H1 (cell line): ENCODE results near the gene GLRX3. TPM values are rescaled to one million over a fixed set of nuclear protein-coding genes. Genes with fewer than 3 reads are reported as not detected.

Experiments used
- CTCF ChIA-PET: fragments of 300-600 bp; sonication (Branson Sonifier 250); formaldehyde crosslinking; loops from one replicate; lab custom pipeline; 2021; ENCODE audit not compliant: partially characterized antibody; lab: Charles Lee
- POLR2A ChIA-PET: fragments of 300-600 bp; sonication (Branson Sonifier 250); formaldehyde crosslinking; loops from one replicate; lab custom pipeline; 2021; ENCODE audit warnings: inconsistent platforms; ENCODE audit not compliant: partially characterized antibody; lab: Charles Lee
- DNase-seq, 2 experiments: peaks; one replicate each; pipeline versions ENCODE4 v3.0.0 to v3.0.0-alpha.2; 2010 to 2022; ENCODE audit warnings: low spot score in 2 of 2, low read depth in 1 of 2, mixed read lengths in 1 of 2
- FAIRE-seq: peaks from 2 replicates; lab custom pipeline; 2011; peaks lifted over from hg19 to GRCh38; lab: Jason Lieb, UNC
- H2AFZ ChIP-seq: 2 replicates; pipeline ENCODE4 v1.8.1; 2012; ENCODE audit warnings: low read length, inconsistent platforms
- H2AK5ac ChIP-seq: 2 replicates; pipeline ENCODE4 v1.6.1; 2013; ENCODE audit warnings: low read depth, low read length
- H2BK120ac ChIP-seq: replicated peaks from 2 replicates; pipeline ENCODE3; 2013; ENCODE audit warnings: low read depth, low read length, inconsistent platforms
- H2BK12ac ChIP-seq: 2 replicates; pipeline ENCODE4 v1.6.1; 2013; ENCODE audit warnings: low read depth, low read length
- H2BK15ac ChIP-seq: 2 replicates; pipeline ENCODE4 v1.6.1; 2013; ENCODE audit warnings: low read length
- H2BK20ac ChIP-seq: 2 replicates; pipeline ENCODE4 v1.6.1; 2013; ENCODE audit warnings: low read length
- H2BK5ac ChIP-seq: 2 replicates; pipeline ENCODE4 v1.6.1; 2013; ENCODE audit warnings: low read depth, low read length
- H3K14ac ChIP-seq: 2 replicates; pipeline ENCODE4 v1.6.1; 2013; ENCODE audit warnings: inconsistent platforms; ENCODE audit not compliant: insufficient read length
- H3K18ac ChIP-seq: 2 replicates; pipeline ENCODE4 v1.6.1; 2013; ENCODE audit warnings: low read length; ENCODE audit errors: extremely low read depth
- H3K23ac ChIP-seq: 2 replicates; pipeline ENCODE4 v1.6.1; 2013; ENCODE audit warnings: inconsistent platforms; ENCODE audit not compliant: insufficient read length
- H3K23me2 ChIP-seq: 2 replicates; pipeline ENCODE4 v1.6.1; 2013; ENCODE audit warnings: low read depth, low read length
- H3K27ac ChIP-seq: 2 replicates; pipeline ENCODE4 v1.6.1; 2011; ENCODE audit warnings: low read depth, low read length, inconsistent platforms
- H3K27me3 ChIP-seq, 4 experiments: replicated peaks in 1 of 4; 1 replicate in 1 of 4; 2 replicates in 3 of 4; pipeline versions ENCODE4 v1.6.1 to v1.8.1; 2011 to 2013; ENCODE audit warnings: low read length in 3 of 4, mild to moderate bottlenecking in 3 of 4, inconsistent platforms in 2 of 4, mixed read lengths in 2 of 4, moderate library complexity in 1 of 4; ENCODE audit not compliant: control insufficient read depth in 3 of 4, insufficient read depth in 3 of 4; ENCODE audit errors: extremely low read depth in 1 of 4
- H3K36me3 ChIP-seq, 4 experiments: 2 replicates each; pipeline versions ENCODE4 v1.6.1 to v1.8.1; 2011 to 2013; ENCODE audit warnings: mild to moderate bottlenecking in 4 of 4, low read length in 3 of 4, moderate library complexity in 2 of 4, control low read depth in 1 of 4, inconsistent platforms in 1 of 4; ENCODE audit not compliant: insufficient read depth in 4 of 4, control insufficient read depth in 2 of 4
- H3K4ac ChIP-seq: replicated peaks from 2 replicates; pipeline ENCODE3; 2013; ENCODE audit warnings: low read length, low read depth, mixed read lengths, inconsistent platforms; ENCODE audit not compliant: insufficient read length
- H3K4me1 ChIP-seq, 4 experiments: replicated peaks in 1 of 4; 1 replicate in 1 of 4; 2 replicates in 3 of 4; pipeline versions ENCODE4 v1.6.1 to v1.8.1; 2011 to 2013; ENCODE audit warnings: low read length in 3 of 4, inconsistent platforms in 2 of 4, mixed read lengths in 1 of 4; ENCODE audit not compliant: insufficient read depth in 4 of 4, control insufficient read depth in 3 of 4
- H3K4me2 ChIP-seq, 2 experiments: 2 replicates each; pipeline versions ENCODE4 v1.6.1 to v1.8.1; 2011 to 2013; ENCODE audit warnings: low read depth in 2 of 2, low read length in 2 of 2, control low read depth in 1 of 2, inconsistent platforms in 1 of 2, mild to moderate bottlenecking in 1 of 2; ENCODE audit not compliant: insufficient read depth in 1 of 2
- H3K4me3 ChIP-seq, 4 experiments: fragments of 200-600, 300-600 bp in 1 of 4; sonication (generic), shearing (Covaris generic), sonication (Bioruptor Twin) in 1 of 4; 2 replicates each; pipeline versions ENCODE4 v1.5.1 to v1.8.1; 2011 to 2016; ENCODE audit warnings: low read length in 4 of 4, low read depth in 3 of 4, control low read depth in 2 of 4, inconsistent platforms in 2 of 4, mild to moderate bottlenecking in 2 of 4, mixed read lengths in 1 of 4, moderate library complexity in 1 of 4; ENCODE audit not compliant: insufficient read depth in 2 of 4; ENCODE audit errors: extremely low read depth in 1 of 4
- H3K56ac ChIP-seq: replicated peaks from 2 replicates; pipeline ENCODE3; 2013; ENCODE audit warnings: low read depth, mild to moderate bottlenecking, mixed read lengths, low read length, inconsistent platforms; ENCODE audit not compliant: insufficient read length
- H3K79me1 ChIP-seq: 2 replicates; pipeline ENCODE4 v1.6.1; 2013; ENCODE audit warnings: low read depth, low read length, control low read depth
- H3K79me2 ChIP-seq, 2 experiments: 2 replicates each; pipeline versions ENCODE4 v1.6.1 to v1.8.1; 2012 to 2013; ENCODE audit warnings: low read length in 2 of 2, mild to moderate bottlenecking in 2 of 2, inconsistent platforms in 1 of 2; ENCODE audit not compliant: insufficient read depth in 2 of 2, control insufficient read depth in 1 of 2
- H3K9ac ChIP-seq, 4 experiments: replicated peaks in 1 of 4; 1 replicate in 1 of 4; 2 replicates in 3 of 4; pipeline versions ENCODE4 v1.6.1 to v1.8.1; 2011 to 2013; ENCODE audit warnings: low read depth in 3 of 4, low read length in 3 of 4, control low read depth in 2 of 4, mild to moderate bottlenecking in 2 of 4, moderate library complexity in 2 of 4, inconsistent platforms in 1 of 4; ENCODE audit errors: extremely low read depth in 1 of 4
- H3K9me3 ChIP-seq, 2 experiments: 2 replicates each; pipeline versions ENCODE4 v1.6.1 to v1.8.1; 2012 to 2013; ENCODE audit warnings: mild to moderate bottlenecking in 2 of 2, moderate library complexity in 2 of 2, control low read depth in 1 of 2, inconsistent platforms in 1 of 2, low read depth in 1 of 2, low read length in 1 of 2, mixed read lengths in 1 of 2; ENCODE audit not compliant: insufficient read depth in 2 of 2
- H4K20me1 ChIP-seq, 2 experiments: replicated peaks in 1 of 2; 2 replicates each; pipeline versions ENCODE3 to v1.8.1; 2011 to 2013; ENCODE audit warnings: inconsistent platforms in 2 of 2, low read length in 2 of 2, mild to moderate bottlenecking in 1 of 2; ENCODE audit not compliant: insufficient read depth in 2 of 2, control insufficient read depth in 1 of 2
- H4K5ac ChIP-seq: 2 replicates; pipeline ENCODE4 v1.6.1; 2013; ENCODE audit warnings: low read length, low read depth, mixed read lengths, inconsistent platforms; ENCODE audit not compliant: insufficient read length
- H4K8ac ChIP-seq: 2 replicates; pipeline ENCODE4 v1.8.0; 2013; ENCODE audit warnings: mild to moderate bottlenecking, moderate library complexity, low read length, inconsistent platforms; ENCODE audit not compliant: insufficient read depth; ENCODE audit errors: extremely low read depth
- H4K91ac ChIP-seq: replicated peaks from 2 replicates; pipeline ENCODE3; 2013; ENCODE audit warnings: low read length, mixed read lengths, inconsistent platforms; ENCODE audit not compliant: insufficient read length
- CHD1 ChIP-seq: IDR thresholded peaks from 2 replicates; pipeline ENCODE4 v1.6.1; 2012; ENCODE audit warnings: low read depth, low read length, improper control_type of control experiment
- CREB1 ChIP-seq: IDR thresholded peaks from 2 replicates; pipeline ENCODE4 v1.6.1; 2012; ENCODE audit warnings: inconsistent platforms
- GTF2F1 ChIP-seq: IDR thresholded peaks from 2 replicates; pipeline ENCODE4 v1.6.1; 2012; ENCODE audit warnings: low read depth, low read length, improper control_type of control experiment, borderline replicate concordance
- JUND ChIP-seq: IDR thresholded peaks from 2 replicates; pipeline ENCODE4 v1.6.1; 2011; ENCODE audit warnings: mild to moderate bottlenecking, improper control_type of control experiment, low read length
- MAFK ChIP-seq: IDR thresholded peaks from 2 replicates; pipeline ENCODE4 v1.6.1; 2012; ENCODE audit warnings: low read depth, mild to moderate bottlenecking, improper control_type of control experiment, low read length
- NRF1 ChIP-seq: IDR thresholded peaks from 2 replicates; pipeline ENCODE4 v1.6.1; 2011; ENCODE audit warnings: mild to moderate bottlenecking, low read depth, low read length, improper control_type of control experiment
- POLR2A ChIP-seq, 2 experiments: IDR thresholded peaks; 1 replicate in 1 of 2; 2 replicates in 1 of 2; pipeline ENCODE4 v1.6.1; 2011; ENCODE audit warnings: low read depth in 2 of 2, low read length in 2 of 2, mild to moderate bottlenecking in 2 of 2; ENCODE audit errors: control extremely low read depth in 1 of 2
- POU5F1 ChIP-seq: IDR thresholded peaks from 2 replicates; pipeline ENCODE4 v1.6.1; 2011; ENCODE audit warnings: low read depth, mild to moderate bottlenecking, low read length, moderate library complexity
- RAD21 ChIP-seq, 2 experiments: IDR thresholded peaks in 1 of 2; conservative IDR thresholded peaks in 1 of 2; 2 replicates each; pipeline ENCODE4 v1.6.1; 2011; ENCODE audit warnings: low read depth in 2 of 2, low read length in 2 of 2, improper control_type of control experiment in 1 of 2, inconsistent platforms in 1 of 2, mild to moderate bottlenecking in 1 of 2, moderate library complexity in 1 of 2
- RBBP5 ChIP-seq: IDR thresholded peaks from 2 replicates; pipeline ENCODE4 v1.7.1; 2012; ENCODE audit warnings: low read depth, mild to moderate bottlenecking, inconsistent platforms, low read length, moderate library complexity, borderline replicate concordance
- RFX5 ChIP-seq: IDR thresholded peaks from 2 replicates; pipeline ENCODE4 v1.6.1; 2011; ENCODE audit warnings: low read depth, low read length, improper control_type of control experiment, borderline replicate concordance
- RNF2 ChIP-seq: fragments of 200-900, 300-1000 bp; sonication (generic); IDR thresholded peaks from 2 replicates; pipeline ENCODE4 v1.7.1; 2016; ENCODE audit warnings: borderline replicate concordance, low read depth, mild to moderate bottlenecking, antibody characterized with exemption, low read length; ENCODE audit not compliant: poor library complexity, severe bottlenecking; ENCODE audit errors: missing control alignments
- TAF1 ChIP-seq: IDR thresholded peaks from 2 replicates; pipeline ENCODE4 v1.6.1; 2011; ENCODE audit warnings: mild to moderate bottlenecking, low read depth, low read length
- WGBS, 2 experiments: shearing (Covaris generic) in 1 of 2; methylation state at CpG; one replicate each; pipeline versions ENCODE4 v1.1.6 to v1.1.7; 2013 to 2015; ENCODE audit warnings: low lambda C conversion rate in 2 of 2, mixed read lengths in 2 of 2, inconsistent platforms in 1 of 2, low coverage in 1 of 2, missing lambda C conversion rate in 1 of 2; ENCODE audit not compliant: insufficient replicate concordance in 2 of 2, insufficient coverage in 1 of 2, insufficient read length in 1 of 2; ENCODE audit errors: extremely low coverage in 1 of 2, missing lambda C conversion rate in 1 of 2; 5-methylcytosine and 5-hydroxymethylcytosine counted together
- polyA plus RNA-seq, 7 experiments: library from polyadenylated mRNA; depleted of rRNA in 3 of 7; stranded (reverse) in 5 of 7; unstranded in 2 of 7; fragments of >200 nt in 5 of 7; fragments of 200-250 nt in 2 of 7; gene quantifications; 1 replicate in 5 of 7; 2 replicates in 1 of 7; 4 replicates in 1 of 7; pipeline versions ENCODE4 v1.2.1 to v1.2.3, GENCODE V29; 2011 to 2013; ENCODE audit warnings: missing spikeins in 2 of 7, mixed read lengths in 2 of 7
- total RNA-seq: library from RNA; stranded (reverse); fragmentation: NEBNext Ultra II Directional; extraction: Animal tissue kit (Norgen Biotek cat#: 25700); gene quantifications from 2 replicates; pipeline ENCODE4 v1.2.1, GENCODE V29; 2021

GLRX3 gene
- total and polyA plus RNA-seq, 2 of the 8 experiments (the other 6 are each of a cell fraction or from before 2014, with no cell fraction given) = 59.9 to 157 TPM

GRCh38 chr10:130108934-130109604 lies 27.1 kb upstream of the GLRX3 start:
- ChIA-PET POLR2A (interaction anchor here (1.5 to 3.2 kb wide), 3 partner anchors 18 to 36 kb away, joined by 3 to 28 read pairs (median 15); partner anchors contain the start of gene GLRX3), CTCF (interaction anchor here (0.6 to 3.3 kb wide), 24 partner anchors 10 to 396 kb away, joined by 3 to 31 read pairs (median 4); no protein-coding TSS in a partner anchor)
- H3K18ac ChIP-seq = no peak overlapping the region
- FAIRE-seq (no peak), DNase-seq (no peak)
- H3K79me1 ChIP-seq = peaks cover 4% of the 10 kb centered on the region; the same call in 1 of the 2 replicates
- H4K20me1 ChIP-seq = peaks cover 0 to 8% of the 10 kb centered on the region in 2 experiments
- peaks cover 7% of the 10 kb centered on the region for H3K23me2 ChIP-seq
- H4K8ac ChIP-seq = no peak overlapping the region
- no peak overlapping the region for H2BK120ac ChIP-seq
- H3K4me2 ChIP-seq = peak overlapping the region; percentile 84 to 99
- H3K14ac ChIP-seq = no peak overlapping the region
- peak overlapping the region; percentile 63 to 89 (median 80); a peak in 5 of 8 replicates for H3K4me3 ChIP-seq
- no peak overlapping the region for H4K91ac ChIP-seq
- no peak overlapping the region for H3K4ac ChIP-seq
- no peaks in the 10 kb centered on the region for H3K36me3 ChIP-seq
- H4K5ac ChIP-seq = no peak overlapping the region
- H2BK12ac ChIP-seq = peak overlapping the region; percentile 62
- WGBS, 2 experiments = 71% methylated on average over 6 of the region's 6 CpGs; no CpG with 5 or more reads in 1 of the 2 experiments
- peak overlapping the region in 1 of 4 experiments; percentile 37; a peak in 1 of 7 replicates for H3K9ac ChIP-seq
- peaks cover 0 to 13% (median 2%) of the 10 kb centered on the region in 4 experiments; a peak in 5 of 7 replicates for H3K4me1 ChIP-seq
- H3K9me3 ChIP-seq = no peaks in the 10 kb centered on the region
- H3K23ac ChIP-seq = no peak overlapping the region
- H2AFZ ChIP-seq = no peak overlapping the region
- no peak overlapping the region for H2BK5ac ChIP-seq
- H3K27me3 ChIP-seq = no peaks in the 10 kb centered on the region; a peak in 2 of 7 replicates
- peaks cover 0 to 7% of the 10 kb centered on the region in 2 experiments; a peak in 1 of 4 replicates for H3K79me2 ChIP-seq
- no peak overlapping the region for H3K56ac ChIP-seq
- H2BK15ac ChIP-seq = no peak overlapping the region
- H2BK20ac ChIP-seq = peak overlapping the region; percentile 27; the same call in 1 of the 2 replicates
- H2AK5ac ChIP-seq = peak overlapping the region; percentile 87
- no peak overlapping the region for H3K27ac ChIP-seq
- no peak for TF ChIP-seq RNF2
- TF ChIP-seq NRF1 = no peak
- no peak for TF ChIP-seq RAD21 (IDR thresholded peaks at IDR 0.05 in 1 of 2, conservative IDR thresholded peaks at IDR 0.05 in 1 of 2; ENCODE audit: low read depth in 2 of 2, low read length in 2 of 2)
- no peak for TF ChIP-seq POU5F1
- TF ChIP-seq RBBP5 = no peak
- TF ChIP-seq RFX5 = no peak
- no peak for TF ChIP-seq JUND
- no peak for TF ChIP-seq CREB1
- TF ChIP-seq GTF2F1 = no peak
- no peak for TF ChIP-seq CHD1
- TF ChIP-seq MAFK = no peak
- no peak for TF ChIP-seq TAF1
- no peak for TF ChIP-seq POLR2A (IDR thresholded peaks at IDR 0.05; ENCODE audit: control extremely low read depth in 1 of 2, low read depth in 2 of 2, low read length in 2 of 2)
